HG03442 (cell line): ENCODE results near the gene DRG2.

Experiments used
- ATAC-seq: cut with Tn5 transposase; IDR thresholded peaks from one replicate; pipeline ENCODE4 v1.9.1; 2021; ENCODE audit warnings: mild to moderate bottlenecking, moderate library complexity; ENCODE audit not compliant: unreplicated experiment

The DRG2 gene

GRCh38 chr17:18074566-18075272 lies 13.0 kb upstream of the DRG2 start:
- no peak for ATAC-seq

- no peak for ATAC-seq
These were observed 10.8 kb upstream of the DRG2 start for GRCh38 chr17:18076936-18077335.

GRCh38 chr17:18079543-18079942 lies 8.2 kb upstream of the DRG2 start:
- ATAC-seq: no peak

GRCh38 chr17:18084256-18084655 lies 3.5 kb upstream of the DRG2 start:
- no peak for ATAC-seq

- no peak for ATAC-seq
These were observed 1.9 kb downstream of the DRG2 start for GRCh38 chr17:18089613-18090012.

GRCh38 chr17:18093616-18094408 lies 6.1 kb downstream of the DRG2 start:
- ATAC-seq: no peak

- ATAC-seq: no peak
These were observed 6.7 kb downstream of the DRG2 start for GRCh38 chr17:18094409-18094807.

- no peak for ATAC-seq
These were observed 11.8 kb downstream of the DRG2 start for GRCh38 chr17:18099516-18099915.

GRCh38 chr17:18100616-18101015 lies 12.9 kb downstream of the DRG2 start:
- ATAC-seq: no peak

- ATAC-seq: no peak
These were observed 14.1 kb downstream of the DRG2 start for GRCh38 chr17:18101828-18102227.

GRCh38 chr17:18102640-18103039 lies 14.9 kb downstream of the DRG2 start:
- ATAC-seq: no peak

- ATAC-seq: no peak
These were observed 17.3 kb downstream of the DRG2 start for GRCh38 chr17:18105027-18105426.

- no peak for ATAC-seq
These were observed 17.8 kb downstream of the DRG2 start for GRCh38 chr17:18105595-18105994.

GRCh38 chr17:18106211-18106610 lies 18.5 kb downstream of the DRG2 start:
- ATAC-seq: no peak

- no peak for ATAC-seq
These were observed 19.5 kb downstream of the DRG2 start for GRCh38 chr17:18107061-18107790.

- no peak for ATAC-seq
These were observed 20.2 kb downstream of the DRG2 start for GRCh38 chr17:18107971-18108370.

GRCh38 chr17:18108401-18109312 lies 20.9 kb downstream of the DRG2 start, which contains the start of gene MYO15A:
TSS of gene MYO15A (plus strand) at chr17:18108756. CDS start at chr17:18118801, 10,045 bp downstream.
- ATAC-seq: no peak

GRCh38 chr17:18109935-18110485 lies 22.3 kb downstream of the DRG2 start:
- no peak for ATAC-seq

GRCh38 chr17:18110636-18111145 lies 22.9 kb downstream of the DRG2 start:
- no peak for ATAC-seq
